OCI-LY1 (cell line): ENCODE data around the gene SMYD1.

ENCODE experiments used
- H2AFZ ChIP-seq: fragments of 200-600 bp; sonication (generic), shearing (Covaris generic); 2 replicates; pipeline ENCODE4 v1.6.0; 2014; ENCODE audit warnings: antibody characterized with exemption, mild to moderate bottlenecking, low read length
- H3F3A ChIP-seq: fragments of 200-600 bp; sonication (generic), shearing (Covaris generic); 2 replicates; pipeline ENCODE4 v1.6.0; 2014; ENCODE audit warnings: mild to moderate bottlenecking, antibody characterized with exemption, low read length, moderate library complexity; ENCODE audit not compliant: insufficient read depth
- H3K27ac ChIP-seq: fragments of 200-600 bp; sonication (generic); 2 replicates; pipeline ENCODE4 v1.5.1; 2014; ENCODE audit warnings: low read length, mixed run types, mild to moderate bottlenecking, low read depth; ENCODE audit not compliant: poor library complexity, severe bottlenecking
- H3K27me3 ChIP-seq: fragments of 200-600 bp; sonication (generic); 2 replicates; pipeline ENCODE4 v1.6.0; 2014; ENCODE audit warnings: antibody characterized with exemption, mild to moderate bottlenecking, low read length, moderate library complexity; ENCODE audit not compliant: insufficient read depth
- H3K36me3 ChIP-seq: fragments of 200-600 bp; sonication (generic); 2 replicates; pipeline ENCODE4 v1.6.1; 2014; ENCODE audit warnings: mild to moderate bottlenecking, antibody characterized with exemption, low read length, moderate library complexity, mixed read lengths; ENCODE audit not compliant: insufficient read depth
- H3K4me1 ChIP-seq: fragments of 200-600 bp; sonication (generic); 2 replicates; pipeline ENCODE4 v1.5.1; 2014; ENCODE audit warnings: mild to moderate bottlenecking, low read length, moderate library complexity; ENCODE audit not compliant: insufficient read depth, severe bottlenecking
- H3K4me2 ChIP-seq: fragments of 200-600 bp; sonication (generic), shearing (Covaris generic); 2 replicates; pipeline ENCODE4 v1.6.1; 2014; ENCODE audit warnings: low read length
- H3K4me3 ChIP-seq: fragments of 200-600 bp; sonication (generic); 2 replicates; pipeline ENCODE4 v1.5.1; 2014; ENCODE audit warnings: low read length, low read depth, mild to moderate bottlenecking, mixed read lengths; ENCODE audit not compliant: poor library complexity, severe bottlenecking
- H3K79me2 ChIP-seq: fragments of 200-600 bp; shearing (Covaris generic); 2 replicates; pipeline ENCODE4 v1.6.1; 2016; ENCODE audit warnings: mixed run types, low read length, mixed read lengths; ENCODE audit not compliant: insufficient read depth
- H3K9ac ChIP-seq: fragments of 200-600 bp; sonication (generic), shearing (Covaris generic); 2 replicates; pipeline ENCODE4 v1.6.1; 2014; ENCODE audit warnings: mild to moderate bottlenecking, low read length, mixed read lengths
- H3K9me2 ChIP-seq: fragments of 200-600 bp; sonication (generic), shearing (Covaris generic); 2 replicates; pipeline ENCODE4 v1.6.1; 2014; ENCODE audit warnings: low read depth, mild to moderate bottlenecking, low read length, mixed read lengths
- H3K9me3 ChIP-seq: fragments of 200-600 bp; shearing (Covaris generic); 2 replicates; pipeline ENCODE4 v1.6.1; 2014; ENCODE audit warnings: low read length, mixed read lengths
- H4K20me1 ChIP-seq: fragments of 200-600 bp; sonication (generic), shearing (Covaris generic); 2 replicates; pipeline ENCODE4 v1.6.0; 2016; ENCODE audit warnings: mild to moderate bottlenecking, low read length; ENCODE audit not compliant: insufficient read depth
- CTCF ChIP-seq: fragments of 200-600 bp; sonication (generic), shearing (Covaris generic); IDR thresholded peaks from 2 replicates; pipeline ENCODE4 v1.5.1; 2017; ENCODE audit warnings: mild to moderate bottlenecking, antibody characterized with exemption, low read length, moderate library complexity, mixed read lengths
- EZH2 ChIP-seq: fragments of 200-600 bp; sonication (generic), shearing (Covaris generic); IDR thresholded peaks from 2 replicates; pipeline ENCODE4 v1.8.0; 2017; ENCODE audit warnings: borderline replicate concordance, mixed run types, mild to moderate bottlenecking, antibody characterized with exemption, low read length, moderate library complexity, mixed read lengths

Gene SMYD1

GRCh38 chr2:88136817-88137216 lies 69.2 kb downstream of the SMYD1 start:
- Histone ChIP-seq H3K9me3 (no peaks in the 10 kb centered on the region), H2AFZ (no peak overlapping the region)

DNA sequence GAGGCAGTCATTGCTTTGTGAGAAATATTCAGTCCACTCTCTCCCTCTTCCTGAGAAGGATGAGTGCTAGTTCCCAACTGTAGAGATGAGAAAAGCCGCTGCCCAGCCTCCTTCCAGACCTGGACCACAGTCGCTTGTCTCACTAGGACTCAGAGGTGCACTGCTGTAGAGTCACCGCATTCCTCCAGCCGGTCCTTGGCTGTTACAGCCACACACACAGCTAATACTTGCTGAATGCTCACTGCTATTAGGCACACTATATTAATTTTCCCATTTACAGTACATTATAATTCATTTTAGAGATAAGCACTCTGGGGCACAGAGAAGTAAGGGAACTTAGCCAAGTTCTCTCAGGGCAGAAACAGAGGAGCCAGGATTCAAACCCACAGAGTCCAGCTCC lies 70.2 kb downstream of the SMYD1 start:
- no peak overlapping the region for H3K27ac ChIP-seq
- H3K4me2 ChIP-seq, result no peak overlapping the region
- no peaks in the 10 kb centered on the region for H3K79me2 ChIP-seq
- no peak overlapping the region for H3K9ac ChIP-seq
- no peaks in the 10 kb centered on the region for H3F3A ChIP-seq
- H2AFZ ChIP-seq, result no peak overlapping the region
- no peaks in the 10 kb centered on the region for H3K4me1 ChIP-seq
- H3K9me3 ChIP-seq, result no peaks in the 10 kb centered on the region
- H3K36me3 ChIP-seq, result no peaks in the 10 kb centered on the region
- H3K9me2 ChIP-seq, result no peaks in the 10 kb centered on the region
- H4K20me1 ChIP-seq, result no peaks in the 10 kb centered on the region
- TF ChIP-seq CTCF, result no peak
- TF ChIP-seq EZH2, result no peak
- H3K4me3 ChIP-seq, result no peak overlapping the region
- no peaks in the 10 kb centered on the region for H3K27me3 ChIP-seq

More at GRCh38 chr2:88136817-88137216, 69.2 kb downstream of the SMYD1 start:
- Histone ChIP-seq H3K4me1 (no peaks in the 10 kb centered on the region), H3K9ac (no peak overlapping the region), H3K27me3 (no peaks in the 10 kb centered on the region), H4K20me1 (no peaks in the 10 kb centered on the region), H3K27ac (no peak overlapping the region), H3K4me2 (no peak overlapping the region), H3K4me3 (no peak overlapping the region), H3K9me2 (no peaks in the 10 kb centered on the region), H3K36me3 (no peaks in the 10 kb centered on the region), H3K79me2 (no peaks in the 10 kb centered on the region), H3F3A (no peaks in the 10 kb centered on the region)
- TF ChIP-seq CTCF (no peak), EZH2 (no peak)

- H2AFZ ChIP-seq, result no peak overlapping the region
- H3K9me2 ChIP-seq, result no peaks in the 10 kb centered on the region
- no peaks in the 10 kb centered on the region for H3K9me3 ChIP-seq
- H3K36me3 ChIP-seq, result no peaks in the 10 kb centered on the region
- TF ChIP-seq CTCF (no peak), EZH2 (no peak)
- H4K20me1 ChIP-seq, result no peaks in the 10 kb centered on the region
- no peak overlapping the region for H3K9ac ChIP-seq
- H3K4me2 ChIP-seq, result no peak overlapping the region
- H3F3A ChIP-seq, result no peaks in the 10 kb centered on the region
- no peak overlapping the region for H3K27ac ChIP-seq
- H3K27me3 ChIP-seq, result no peaks in the 10 kb centered on the region
- no peaks in the 10 kb centered on the region for H3K4me1 ChIP-seq
- no peak overlapping the region for H3K4me3 ChIP-seq
- no peaks in the 10 kb centered on the region for H3K79me2 ChIP-seq
Measured at GRCh38 chr2:88139203-88139702, 71.6 kb downstream of the SMYD1 start.
